ENCODE measurements around the gene USHBP1.

Gene USHBP1

DNA sequence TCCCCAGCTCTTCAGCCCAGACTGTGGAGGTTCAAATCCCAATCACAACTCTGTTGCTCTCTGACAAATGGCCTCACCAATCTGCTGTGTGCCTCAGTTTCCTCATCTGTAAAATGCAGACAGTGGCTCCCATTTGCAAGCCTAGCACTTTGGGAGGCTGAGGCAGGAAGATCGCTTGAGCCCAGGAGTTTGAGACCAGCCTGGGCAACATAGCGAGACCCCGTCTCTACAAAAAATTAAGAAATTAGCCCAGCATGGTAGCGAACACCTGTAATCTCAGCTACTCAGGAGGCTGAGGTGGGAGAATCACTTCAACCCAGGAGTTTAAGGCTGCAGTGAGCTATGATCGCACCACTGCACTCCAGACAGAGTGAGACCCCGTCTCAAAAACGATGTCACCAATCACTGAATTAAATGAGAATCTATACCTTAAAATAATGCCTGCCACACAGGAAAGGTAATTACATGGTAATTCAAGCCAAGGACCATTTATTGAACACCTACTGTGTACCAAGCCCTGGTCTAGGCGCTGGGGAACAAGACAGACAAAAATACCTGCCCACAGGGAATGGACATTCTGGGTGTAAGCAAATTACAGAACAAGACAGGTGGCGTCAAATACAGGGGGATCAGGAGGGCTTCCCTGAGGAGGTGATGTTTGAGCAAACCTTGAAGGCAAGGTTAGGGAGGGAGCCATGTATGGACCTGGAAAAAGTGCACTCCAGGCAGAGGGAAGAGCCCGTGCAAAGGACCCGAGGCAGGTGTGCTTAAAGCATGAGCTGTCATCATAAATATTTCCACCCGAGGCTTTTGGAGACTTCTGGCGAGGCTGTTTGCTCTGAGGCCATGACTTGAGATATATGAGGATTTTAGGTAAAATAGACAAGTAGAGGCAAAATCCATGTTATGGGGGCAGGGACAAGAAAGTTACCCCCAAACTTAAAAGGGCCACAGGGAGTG lies 26.5 kb downstream of the USHBP1 start:
- DNase-seq: no peak

- no peak for DNase-seq
Observed at GRCh38 chr19:17236811-17237543, 27.6 kb downstream of the USHBP1 start.

DNA sequence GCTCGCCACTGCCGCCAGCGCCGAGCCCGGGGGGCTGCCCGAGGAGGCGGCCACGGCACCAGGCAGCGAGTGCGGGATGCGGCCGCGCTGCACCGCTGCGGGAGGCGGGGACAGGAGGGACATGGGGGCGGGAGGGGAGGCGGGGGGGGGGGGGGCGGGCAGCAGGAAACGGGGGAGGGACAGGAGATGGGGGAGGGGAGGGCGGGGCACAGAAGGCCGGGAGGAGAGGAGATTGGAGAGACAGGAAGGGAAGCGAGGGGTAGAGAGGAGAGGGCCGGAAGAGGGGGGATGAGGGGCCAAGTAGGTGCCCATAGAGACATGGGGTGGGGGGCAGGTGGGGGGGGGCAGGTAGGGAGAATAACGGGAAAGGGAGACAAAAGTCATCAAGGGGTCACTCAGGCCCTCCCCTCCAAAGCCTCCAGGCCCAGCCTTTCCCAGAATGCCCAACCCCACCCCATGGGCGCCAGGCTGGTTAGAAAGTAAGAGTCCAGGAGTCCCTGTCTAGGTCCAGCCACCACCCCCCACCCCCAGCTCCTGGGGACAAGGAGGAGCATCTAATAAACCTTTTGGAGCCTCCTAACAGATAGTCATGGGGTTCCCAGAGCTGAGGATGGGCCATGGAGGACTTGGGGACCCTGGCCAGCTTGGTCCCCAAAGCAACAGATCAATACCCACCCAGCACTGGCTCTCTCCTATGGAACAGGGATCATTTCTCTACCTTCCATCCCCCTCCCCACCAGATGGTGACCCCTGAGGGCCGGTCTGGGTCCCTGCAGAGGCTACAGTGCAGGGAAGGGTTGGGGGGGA lies 28.4 kb downstream of the USHBP1 start:
- no peak for DNase-seq

GRCh38 chr19:17235300-17235970 lies 29.1 kb downstream of the USHBP1 start:
- DNase-seq: peak; percentile 50

DNA sequence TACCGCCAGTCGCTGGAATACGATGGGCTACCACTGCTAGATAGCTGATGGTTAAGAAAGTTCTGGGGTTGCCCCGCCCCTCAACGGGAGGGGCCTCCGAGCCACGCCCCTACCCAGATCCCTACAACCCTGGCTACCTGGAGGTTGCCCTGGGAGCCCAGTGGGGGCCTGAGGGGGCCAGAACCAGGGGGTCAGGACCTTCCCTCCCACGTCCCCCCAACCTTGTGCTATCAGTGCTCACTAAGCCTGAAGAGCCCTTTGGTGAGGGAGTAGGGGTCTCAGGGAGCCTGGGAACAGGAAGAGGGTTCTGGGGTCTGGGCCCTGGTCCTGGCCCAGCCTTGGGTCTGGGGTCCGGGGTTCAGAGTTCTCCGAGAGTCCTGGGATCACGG lies 29.6 kb downstream of the USHBP1 start:
- no peak for DNase-seq

DNA sequence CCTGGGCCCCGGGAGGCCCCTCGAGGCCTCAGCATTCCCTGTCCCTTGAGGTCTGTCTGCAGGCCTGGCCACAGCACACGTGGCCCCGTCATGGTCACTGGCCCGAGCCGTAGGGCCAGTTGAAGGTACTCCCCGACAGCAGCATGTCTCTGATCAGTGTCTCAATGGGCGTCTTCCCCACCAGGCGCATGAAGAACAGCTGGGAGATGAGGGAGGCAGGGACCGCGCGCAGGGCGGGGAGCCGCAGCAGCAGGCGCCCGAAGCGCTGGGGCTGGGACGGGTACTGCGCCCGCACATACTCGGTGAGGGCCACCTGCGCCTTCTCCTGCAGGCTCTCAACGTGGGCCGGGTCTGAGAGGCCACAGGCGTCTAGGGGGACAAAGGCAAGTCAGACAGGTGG lies 32.3 kb downstream of the USHBP1 start:
- DNase-seq: no peak

DNA sequence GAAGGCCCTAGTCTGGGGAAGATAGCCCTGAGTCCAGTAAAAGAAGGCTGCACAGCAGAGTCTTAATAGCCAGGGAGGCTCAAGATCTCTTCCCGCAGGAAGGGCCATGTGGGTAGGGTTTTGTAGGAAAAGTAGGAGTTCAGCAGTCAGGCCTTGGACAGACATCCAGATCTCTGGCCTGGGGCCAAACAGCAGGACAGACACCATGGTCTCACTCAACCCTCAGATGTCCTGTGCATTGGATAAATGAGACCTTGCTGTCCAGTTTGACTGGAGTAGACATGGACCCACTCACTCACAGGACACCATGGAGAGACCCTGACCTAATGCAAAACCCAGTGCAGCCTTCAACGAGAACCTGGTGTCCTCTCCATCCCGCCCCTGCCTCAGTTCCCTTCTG lies 34.7 kb downstream of the USHBP1 start:
- DNase-seq: no peak

DNA sequence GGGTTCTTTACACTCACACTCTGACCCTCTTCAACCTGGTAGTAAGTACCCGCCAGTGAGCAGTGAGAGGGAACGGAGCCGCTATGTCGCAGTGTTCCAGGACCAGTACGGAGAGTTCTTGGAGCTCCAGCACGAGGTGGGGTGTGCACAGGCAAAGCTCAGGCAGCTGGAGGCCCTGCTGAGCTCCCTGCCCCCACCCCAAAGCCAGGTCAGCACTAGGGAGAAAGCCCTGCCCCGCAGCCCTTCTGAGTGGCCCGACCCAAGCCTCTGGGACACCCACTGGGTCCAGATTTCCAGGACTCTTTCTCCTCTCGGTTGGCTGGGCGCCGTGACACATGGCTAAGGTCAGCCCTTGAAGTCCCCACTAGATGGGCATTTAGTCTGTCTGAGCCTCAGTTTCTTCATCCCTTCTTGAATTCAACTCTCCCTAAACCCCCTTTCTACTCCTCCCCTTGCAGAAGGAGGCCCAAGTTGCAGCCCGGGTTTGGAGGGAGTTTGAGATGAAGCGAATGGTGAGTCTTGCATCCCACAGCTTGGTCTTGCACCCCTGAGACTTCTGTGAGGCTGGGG lies 36.7 kb downstream of the USHBP1 start:
- no peak for DNase-seq

DNA sequence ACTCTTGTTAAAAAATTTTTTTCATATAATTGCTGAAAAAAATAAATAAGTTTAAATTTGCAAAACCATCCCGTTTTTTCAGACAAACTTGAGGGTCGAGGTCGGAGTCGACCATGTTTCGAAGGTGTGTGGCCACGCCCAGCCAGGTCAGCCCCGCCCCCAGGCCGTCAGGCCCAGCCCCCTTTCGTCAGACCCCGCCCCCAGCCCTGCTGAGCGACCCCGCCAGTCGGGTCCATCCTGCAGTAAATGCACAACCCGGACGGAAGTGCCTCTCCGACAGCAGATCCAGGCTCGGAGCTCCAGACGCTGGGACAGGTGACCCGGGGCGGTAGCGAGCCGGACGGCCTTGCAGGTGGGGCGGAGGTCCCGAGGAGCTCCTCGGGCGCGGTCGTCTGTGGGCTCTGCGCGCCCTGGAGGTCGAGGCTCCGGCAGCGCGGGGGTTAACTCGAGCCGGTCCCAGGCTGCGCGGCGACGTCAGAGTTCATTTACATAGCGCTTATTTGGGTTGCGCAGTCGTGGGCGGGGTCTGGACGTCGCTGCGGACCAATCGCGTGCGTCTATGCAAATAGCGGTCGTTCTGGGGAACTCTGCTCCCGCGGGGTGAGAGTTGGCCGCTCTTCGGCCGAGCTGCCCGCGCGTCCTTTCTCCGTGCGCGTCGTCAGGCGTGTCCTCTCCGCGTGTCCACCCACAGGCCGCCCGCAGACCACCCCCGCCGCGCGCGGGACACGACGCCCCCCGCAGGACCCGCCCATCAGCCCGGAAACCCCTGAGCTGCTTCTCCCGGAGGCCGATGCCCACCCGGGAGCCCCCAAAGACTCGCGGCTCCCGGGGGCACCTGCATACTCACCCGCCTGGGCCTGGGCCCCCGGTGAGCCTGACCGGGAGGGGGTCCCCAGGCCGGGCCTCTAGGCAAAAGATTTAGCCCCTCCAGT lies 38.3 kb downstream of the USHBP1 start, which contains the start of gene OCEL1:
OCEL1 (plus strand) TSS at position 225 of the 932 bp plus-strand sequence; CDS start at position 247, 22 bp downstream.
- peak; percentile 97 to 99 for DNase-seq

GRCh38 chr19:17225053-17225452 lies 39.5 kb downstream of the USHBP1 start:
- no peak for DNase-seq

GRCh38 chr19:17220207-17220758 lies 44.3 kb downstream of the USHBP1 start:
- DNase-seq: no peak

GRCh38 chr19:17219286-17219685 lies 45.3 kb downstream of the USHBP1 start:
- no peak for DNase-seq

GRCh38 chr19:17216058-17216670 lies 48.4 kb downstream of the USHBP1 start:
- no peak for DNase-seq

- DNase-seq: peak; percentile 87 to 88
Observed at GRCh38 chr19:17215127-17215971, 49.2 kb downstream of the USHBP1 start, which contains the start of gene USE1. USE1 (plus strand) TSS chr19:17215357; CDS start chr19:17215406, 49 bp downstream.

DNA sequence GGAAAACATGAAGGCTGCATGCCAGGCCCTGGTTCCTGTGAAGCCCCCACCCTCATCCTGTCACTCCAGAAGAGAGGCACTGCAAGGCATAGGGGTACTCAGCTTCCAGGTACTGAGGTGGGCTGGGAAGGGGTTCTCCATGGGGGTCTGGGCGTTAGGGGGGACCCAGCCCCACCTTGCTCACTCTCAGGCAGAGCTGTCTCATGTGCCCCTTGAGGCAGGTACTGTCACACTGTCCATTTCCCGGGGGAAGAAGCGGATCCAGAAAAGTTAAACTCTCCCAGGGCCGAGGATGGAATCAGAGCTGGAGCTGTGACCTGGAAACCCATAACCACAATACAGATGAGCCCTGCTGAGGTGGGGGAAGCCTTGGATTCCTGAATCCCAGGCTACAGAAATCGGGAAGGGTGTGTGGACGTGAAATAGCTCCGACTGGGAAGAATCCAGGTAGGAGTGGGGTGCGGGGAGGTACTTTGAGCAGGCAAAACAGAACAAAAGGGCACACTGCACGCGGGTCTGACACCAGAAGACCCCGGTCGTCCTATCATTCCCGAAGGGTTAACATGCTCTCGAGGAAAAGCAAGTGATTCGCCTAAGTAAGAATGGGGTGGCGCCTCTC lies 49.9 kb downstream of the USHBP1 start:
- no peak for DNase-seq

DNA sequence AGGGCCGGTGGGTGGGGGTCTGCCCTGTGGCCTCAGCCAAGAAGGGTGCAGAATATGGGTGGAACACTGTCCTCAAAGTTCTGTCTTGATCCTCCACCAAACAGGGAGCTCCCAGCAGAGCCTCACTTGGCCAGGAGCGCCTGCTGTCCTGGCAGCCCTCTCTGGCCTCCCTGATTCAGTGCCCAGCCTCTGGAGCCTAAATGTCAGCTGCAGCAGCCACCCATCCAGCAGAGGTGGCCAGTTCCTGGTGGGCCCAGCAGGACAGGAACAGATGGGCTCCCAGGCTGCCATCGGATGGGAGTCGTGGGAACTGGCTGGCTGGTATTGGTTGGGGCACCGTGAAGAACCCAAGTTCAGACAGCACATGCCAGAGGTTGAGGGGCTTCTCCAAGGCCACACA lies 51.2 kb downstream of the USHBP1 start:
- DNase-seq: no peak

DNA sequence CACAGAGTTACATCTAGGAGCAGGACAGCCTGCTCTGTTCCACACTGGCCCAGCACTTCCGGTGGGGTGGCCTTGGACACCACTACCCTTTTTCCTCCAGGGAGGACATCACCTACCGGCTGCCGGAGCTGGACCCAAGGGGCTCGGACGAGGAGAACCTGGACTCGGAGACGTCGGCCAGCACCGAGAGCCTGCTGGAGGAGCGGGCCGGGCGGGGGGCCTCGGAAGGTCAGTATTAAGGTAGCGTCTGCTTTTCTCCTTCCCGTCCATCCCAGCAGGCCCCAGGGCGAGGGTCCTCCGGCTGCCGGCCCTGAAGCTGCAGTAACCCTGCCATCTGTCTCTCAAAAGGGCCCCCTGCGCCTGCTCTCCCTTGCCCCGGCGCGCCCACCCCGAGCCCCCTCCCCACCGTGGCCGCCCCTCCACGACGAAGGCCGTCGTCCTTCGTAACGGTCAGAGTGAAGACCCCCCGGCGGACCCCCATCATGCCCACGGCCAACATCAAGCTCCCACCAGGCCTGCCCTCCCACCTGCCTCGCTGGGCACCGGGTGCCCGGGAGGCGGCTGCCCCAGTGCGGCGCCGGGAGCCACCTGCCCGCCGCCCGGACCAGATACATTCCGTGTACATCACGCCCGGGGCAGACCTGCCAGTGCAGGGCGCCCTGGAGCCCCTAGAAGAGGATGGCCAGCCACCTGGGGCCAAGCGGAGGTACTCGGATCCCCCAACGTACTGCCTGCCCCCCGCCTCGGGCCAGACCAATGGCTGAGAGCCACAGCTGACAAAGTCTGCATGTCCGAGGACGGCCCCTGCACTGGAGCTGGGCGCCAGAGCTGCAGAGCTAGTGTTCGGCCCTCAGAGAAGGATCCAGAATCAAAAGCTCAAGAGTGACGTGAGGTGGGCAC lies 52.7 kb downstream of the USHBP1 start:
- DNase-seq: no peak

Data from hippocampal formation (tissue), 2 donors.